GM21786 (cell line): ENCODE measurements around the gene PRAC1.

Experiments used
- ATAC-seq: cut with Tn5 transposase; IDR thresholded peaks from one replicate; pipeline ENCODE4 v1.9.1; 2021; ENCODE audit not compliant: unreplicated experiment

Gene PRAC1

GRCh38 chr17:48722201-48722907 lies at the start of gene PRAC1:
TSS of gene PRAC1 (minus strand) at chr17:48722518. CDS start at chr17:48722392, 126 bp downstream.
- no peak for ATAC-seq

- no peak for ATAC-seq
Measured at GRCh38 chr17:48770954-48771353, 48.6 kb upstream of the PRAC1 start.

GRCh38 chr17:48769009-48769675 lies 46.8 kb upstream of the PRAC1 start:
- no peak for ATAC-seq

- ATAC-seq: no peak
Measured at GRCh38 chr17:48767263-48767774, 45.0 kb upstream of the PRAC1 start.

- ATAC-seq: no peak
Measured at GRCh38 chr17:48761114-48761513, 38.8 kb upstream of the PRAC1 start.

- no peak for ATAC-seq
Measured at GRCh38 chr17:48760411-48760810, 38.1 kb upstream of the PRAC1 start.

GRCh38 chr17:48759288-48759687 lies 37.0 kb upstream of the PRAC1 start:
- no peak for ATAC-seq

- no peak for ATAC-seq
Measured at GRCh38 chr17:48757524-48757961, 35.2 kb upstream of the PRAC1 start.

GRCh38 chr17:48756830-48757251 lies 34.5 kb upstream of the PRAC1 start:
- ATAC-seq: no peak

- ATAC-seq: no peak
Measured at GRCh38 chr17:48755356-48755755, 33.0 kb upstream of the PRAC1 start.

GRCh38 chr17:48754500-48755261 lies 32.4 kb upstream of the PRAC1 start:
- no peak for ATAC-seq

GRCh38 chr17:48753794-48754499 lies 31.6 kb upstream of the PRAC1 start:
- ATAC-seq: no peak

GRCh38 chr17:48752399-48753288 lies 30.3 kb upstream of the PRAC1 start:
- no peak for ATAC-seq

GRCh38 chr17:48751733-48752398 lies 29.5 kb upstream of the PRAC1 start:
- ATAC-seq: no peak

GRCh38 chr17:48751172-48751571 lies 28.9 kb upstream of the PRAC1 start:
- no peak for ATAC-seq

- no peak for ATAC-seq
Measured at GRCh38 chr17:48749621-48750553, 27.6 kb upstream of the PRAC1 start.

- no peak for ATAC-seq
Measured at GRCh38 chr17:48748718-48749566, 26.6 kb upstream of the PRAC1 start.
